Neural progenitor cell (in vitro differentiated cells): ENCODE measurements around the gene LINGO3. TPM values are rescaled to one million over a fixed set of nuclear protein-coding genes. Genes with fewer than 3 reads are reported as not detected.

Experiments
- DNase-seq: peaks from one replicate; pipeline ENCODE4 v3.0.0-alpha.2; 2016; ENCODE audit warnings: low spot score
- H2AFZ ChIP-seq: fragments of 200-600 bp; sonication (generic); replicated peaks from 2 replicates; pipeline ENCODE4 v1.6.1; 2016; ENCODE audit warnings: antibody characterized with exemption
- H3F3A ChIP-seq: fragments of 200-600 bp; sonication (generic); 2 replicates; pipeline ENCODE4 v1.6.1; 2016; ENCODE audit warnings: antibody characterized with exemption, low read depth
- H3K27ac ChIP-seq: fragments of 200-600 bp; sonication (generic); 2 replicates; pipeline ENCODE4 v1.5.1; 2016; ENCODE audit warnings: mild to moderate bottlenecking
- H3K27me3 ChIP-seq: fragments of 200-600 bp; sonication (generic); 2 replicates; pipeline ENCODE4 v1.6.1; 2016; ENCODE audit warnings: mild to moderate bottlenecking, moderate library complexity
- H3K36me3 ChIP-seq: fragments of 200-600 bp; sonication (generic); 2 replicates; pipeline ENCODE4 v1.5.1; 2016
- H3K4me1 ChIP-seq: fragments of 200-600 bp; sonication (generic); 2 replicates; pipeline ENCODE4 v1.6.1; 2016; ENCODE audit warnings: mixed run types
- H3K4me2 ChIP-seq: fragments of 200-600 bp; sonication (generic); 2 replicates; pipeline ENCODE4 v1.6.1; 2016
- H3K4me3 ChIP-seq: fragments of 200-600 bp; sonication (generic); 2 replicates; pipeline ENCODE4 v1.5.1; 2016
- H3K79me2 ChIP-seq: fragments of 200-600 bp; sonication (generic); 2 replicates; pipeline ENCODE4 v1.6.1; 2016; ENCODE audit warnings: low read depth
- H3K9ac ChIP-seq: fragments of 200-600 bp; sonication (generic); 2 replicates; pipeline ENCODE4 v1.6.1; 2016
- H3K9me3 ChIP-seq: fragments of 200-600 bp; sonication (generic); 2 replicates; pipeline ENCODE4 v1.5.1; 2016; ENCODE audit warnings: low read depth
- H4K20me1 ChIP-seq: fragments of 200-600 bp; sonication (generic); 2 replicates; pipeline ENCODE4 v1.6.1; 2016; ENCODE audit warnings: low read depth
- H3K27ac Mint-ChIP-seq: 3 replicates; pipeline ENCODE4 v1.8.0; 2021; ENCODE audit warnings: mixed read lengths
- H3K27me3 Mint-ChIP-seq: 2 replicates; pipeline ENCODE4 v1.8.0; 2022; ENCODE audit warnings: low read depth, mild to moderate bottlenecking, inconsistent platforms, moderate library complexity, mixed read lengths; ENCODE audit not compliant: insufficient read depth
- H3K36me3 Mint-ChIP-seq: 3 replicates; pipeline ENCODE4 v1.8.0; 2021; ENCODE audit warnings: mixed read lengths
- H3K4me1 Mint-ChIP-seq: 3 replicates; pipeline ENCODE4 v1.8.0; 2021; ENCODE audit warnings: mixed read lengths
- H3K4me3 Mint-ChIP-seq: 3 replicates; pipeline ENCODE4 v1.8.0; 2021; ENCODE audit warnings: mild to moderate bottlenecking, moderate library complexity, mixed read lengths
- H3K9me3 Mint-ChIP-seq: 3 replicates; pipeline ENCODE4 v1.8.0; 2020; ENCODE audit warnings: mixed read lengths
- CTCF ChIP-seq: fragments of 200-600 bp; sonication (generic); IDR thresholded peaks from 2 replicates; pipeline ENCODE4 v1.5.1; 2017; ENCODE audit warnings: antibody characterized with exemption, mild to moderate bottlenecking
- EZH2 ChIP-seq: fragments of 200-600 bp; sonication (generic); IDR thresholded peaks from 2 replicates; pipeline ENCODE4 v1.6.1; 2017; ENCODE audit warnings: antibody characterized with exemption, mild to moderate bottlenecking, moderate library complexity
- EZH2phosphoT487 ChIP-seq: fragments of 200-600 bp; sonication (generic); IDR thresholded peaks from 2 replicates; pipeline ENCODE4 v1.6.1; 2017; ENCODE audit warnings: antibody characterized with exemption
- total RNA-seq: library from RNA; depleted of rRNA; stranded (reverse); fragments of >200 nt; gene quantifications from 2 replicates; pipeline ENCODE4 v1.2.3, GENCODE V29; 2015; ENCODE audit warnings: low replicate concordance

Gene LINGO3
- total RNA-seq, 1 donor from 2014 or later, result not detected

- Histone ChIP-seq H3K36me3 (no peaks in the 10 kb centered on the region), H3K4me1 (no peaks in the 10 kb centered on the region), H3K27ac (no peak overlapping the region), H3K9ac (no peak overlapping the region), H3K4me2 (no peak overlapping the region), H3K27me3 (no peaks in the 10 kb centered on the region), H3K79me2 (peaks cover 2% of the 10 kb centered on the region), H3K4me3 (no peak overlapping the region), H2AFZ (no peak overlapping the region), H3K9me3 (no peaks in the 10 kb centered on the region), H3F3A (no peaks in the 10 kb centered on the region), H4K20me1 (peaks cover 7% of the 10 kb centered on the region)
- H3K4me3 Mint-ChIP-seq, result no peak overlapping the region
- TF ChIP-seq CTCF (no peak), EZH2 (no peak), EZH2phosphoT487 (no peak)
- H3K36me3 Mint-ChIP-seq, result peaks cover 4% of the 10 kb centered on the region
- H3K9me3 Mint-ChIP-seq, result no peaks in the 10 kb centered on the region
- no peak for DNase-seq
- peaks cover 3% of the 10 kb centered on the region for H3K27me3 Mint-ChIP-seq
- H3K27ac Mint-ChIP-seq, result no peak overlapping the region
- H3K4me1 Mint-ChIP-seq, result no peaks in the 10 kb centered on the region
Measured at GRCh38 chr19:2343289-2343982, 35.5 kb upstream of the LINGO3 start.

GRCh38 chr19:2342656-2343288, 34.8 kb upstream of the LINGO3 start:
- no peak overlapping the region for H3K4me3 Mint-ChIP-seq
- Histone ChIP-seq H3K9ac (no peak overlapping the region), H2AFZ (no peak overlapping the region), H3K4me3 (no peak overlapping the region), H3K79me2 (peaks cover 9% of the 10 kb centered on the region), H3K27me3 (no peaks in the 10 kb centered on the region), H3K4me2 (no peak overlapping the region), H3K4me1 (no peaks in the 10 kb centered on the region), H3K9me3 (no peaks in the 10 kb centered on the region), H3K36me3 (no peaks in the 10 kb centered on the region), H3K27ac (no peak overlapping the region), H4K20me1 (peaks cover 13% of the 10 kb centered on the region), H3F3A (no peaks in the 10 kb centered on the region)
- TF ChIP-seq CTCF (no peak), EZH2phosphoT487 (no peak), EZH2 (no peak)
- H3K27me3 Mint-ChIP-seq, result peaks cover 3% of the 10 kb centered on the region
- H3K27ac Mint-ChIP-seq, result no peak overlapping the region
- DNase-seq, result no peak
- H3K9me3 Mint-ChIP-seq, result no peaks in the 10 kb centered on the region
- H3K36me3 Mint-ChIP-seq, result peaks cover 4% of the 10 kb centered on the region
- peaks cover under 1% of the 10 kb centered on the region for H3K4me1 Mint-ChIP-seq

- Histone ChIP-seq H3K4me2 (no peak overlapping the region), H3K27ac (no peak overlapping the region), H4K20me1 (peaks cover 21% of the 10 kb centered on the region), H2AFZ (no peak overlapping the region), H3F3A (peaks cover 5% of the 10 kb centered on the region), H3K79me2 (peaks cover 13% of the 10 kb centered on the region), H3K4me3 (no peak overlapping the region), H3K9me3 (no peaks in the 10 kb centered on the region), H3K36me3 (no peaks in the 10 kb centered on the region), H3K9ac (no peak overlapping the region), H3K27me3 (no peaks in the 10 kb centered on the region), H3K4me1 (peaks cover 3% of the 10 kb centered on the region)
- DNase-seq, result no peak
- Mint-ChIP-seq H3K27ac (no peak overlapping the region), H3K9me3 (no peaks in the 10 kb centered on the region), H3K4me3 (no peak overlapping the region), H3K27me3 (peaks cover 3% of the 10 kb centered on the region), H3K36me3 (peaks cover 4% of the 10 kb centered on the region), H3K4me1 (peaks cover 8% of the 10 kb centered on the region)
- TF ChIP-seq EZH2 (no peak), EZH2phosphoT487 (no peak), CTCF (no peak)
Measured at GRCh38 chr19:2341982-2342381, 34.0 kb upstream of the LINGO3 start.
